Stomach (tissue), 9 donors: ENCODE results near the gene RPTOR. TPM values are rescaled to one million over a fixed set of nuclear protein-coding genes. Genes with fewer than 3 reads are reported as not detected.

ENCODE experiments used
- DNase-seq, 2 donors: peaks; one replicate each; pipeline versions ENCODE4 v3.0.0 to v3.0.0-alpha.2; 2013 to 2019
- H3K27ac ChIP-seq, 5 donors: fragments of 200-600 bp in 4 of 5; sonication (generic) in 4 of 5; one replicate each; pipeline ENCODE4 v1.5.1; 2013 to 2019; ENCODE audit warnings: mild to moderate bottlenecking in 1 of 5, moderate library complexity in 1 of 5
- H3K27me3 ChIP-seq, 3 donors: fragments of 200-600 bp; sonication (generic); one replicate each; pipeline ENCODE4 v1.5.1; 2017 to 2019; ENCODE audit warnings: mixed run types in 1 of 3
- H3K36me3 ChIP-seq, 4 donors: fragments of 200-600 bp; sonication (generic); 1 replicate in 3 of 4; 2 replicates in 1 of 4; pipeline ENCODE4 v1.5.1; 2016 to 2019
- H3K4me1 ChIP-seq, 4 donors: fragments of 200-600 bp; sonication (generic); one replicate each; pipeline ENCODE4 v1.5.1; 2016 to 2019
- H3K4me3 ChIP-seq, 4 donors: fragments of 200-600 bp; sonication (generic) in 3 of 4; one replicate each; pipeline ENCODE4 v1.5.1; 2016 to 2019; ENCODE audit warnings: mild to moderate bottlenecking in 1 of 4
- H3K9me3 ChIP-seq, 4 donors: fragments of 200-600 bp; sonication (generic); one replicate each; pipeline ENCODE4 v1.5.1; 2016 to 2019
- CTCF ChIP-seq, 7 experiments: fragments of 450-650 bp in 4 of 7; fragments of 200-600 bp in 3 of 7; sonication (generic) in 3 of 7; IDR thresholded peaks; one replicate each; pipeline ENCODE4 v1.5.1; 2016 to 2019; ENCODE audit warnings: antibody characterized with exemption in 7 of 7, control low read depth in 2 of 7, mild to moderate bottlenecking in 1 of 7
- EP300 ChIP-seq: sonication (generic); formaldehyde crosslinking; IDR thresholded peaks from one replicate; pipeline ENCODE4 v1.6.1; 2017; ENCODE audit warnings: antibody characterized with exemption
- POLR2A ChIP-seq, 4 donors: fragments of 450-650 bp; IDR thresholded peaks; one replicate each; pipeline ENCODE4 v1.6.1; 2016; ENCODE audit warnings: antibody characterized with exemption in 4 of 4, control low read depth in 2 of 4, mild to moderate bottlenecking in 1 of 4, moderate library complexity in 1 of 4
- POLR2AphosphoS5 ChIP-seq, 3 donors: sonication (generic); formaldehyde crosslinking; IDR thresholded peaks; one replicate each; pipeline ENCODE4 v1.6.1; 2016; ENCODE audit warnings: antibody characterized with exemption in 3 of 3
- WGBS, 5 donors: extraction: QIAGEN DNeasy Blood & Tissue Kit in 3 of 5; methylation state at CpG; one replicate each; pipeline versions ENCODE4 v1.1.5 to v1.1.7; 2013 to 2018; 5-methylcytosine and 5-hydroxymethylcytosine counted together
- intact Hi-C: fragments of 100-400 bp; cut with DNase I; formaldehyde crosslinking; loops from one replicate; pipeline ENCODE4 v1.15.1; 2023; ENCODE audit warnings: low total_unique reads
- polyA plus RNA-seq, 3 donors: library from polyadenylated mRNA; stranded (reverse); fragments of 200-250 nt; gene quantifications; one replicate each; pipeline ENCODE4 v1.2.3, GENCODE V29; 2013
- total RNA-seq, 5 donors: library from RNA; depleted of rRNA; stranded (reverse); fragments of >200 nt; gene quantifications; one replicate each; pipeline versions ENCODE4 v1.1.0 to v1.2.3, GENCODE V29; 2014 to 2016
- donor health status: healthy with polysubstance abuse.
- donor health status: Bipolar disorder and iron deficiency.
- donor health status: healthy.

RPTOR gene
- total and polyA plus RNA-seq, 8 donors, result 3.8 to 103 (median 19.3) TPM

GRCh38 chr17:80712606-80713005 is 168.0 kb downstream of the RPTOR start:
- no peak for DNase-seq
- intact Hi-C loops, result no loop called here
- WGBS, 5 donors, result 89 to 92% (median 90%) methylated on average over 8 of the region's 8 CpGs

GRCh38 chr17:80716986-80717719 is 172.5 kb downstream of the RPTOR start:
- H3K27ac ChIP-seq, result no peak overlapping the region
- H3K4me1 ChIP-seq, result peaks cover 0 to 18% (median 12%) of the 10 kb centered on the region in 4 donors
- no peaks in the 10 kb centered on the region for H3K27me3 ChIP-seq
- H3K9me3 ChIP-seq, result no peaks in the 10 kb centered on the region
- H3K4me3 ChIP-seq, result no peak overlapping the region
- 92 to 97% (median 96%) methylated on average over 10 of the region's 10 CpGs for WGBS, 5 donors
- DNase-seq, result no peak
- intact Hi-C loops, result no loop called here
- TF ChIP-seq CTCF (IDR thresholded peaks at IDR 0.05), result no peak
- no peak for TF ChIP-seq POLR2AphosphoS5 (IDR thresholded peaks at IDR 0.05)
- TF ChIP-seq POLR2A (IDR thresholded peaks at IDR 0.05), result no peak
- no peak for TF ChIP-seq EP300
- H3K36me3 ChIP-seq, result no peaks in the 10 kb centered on the region

More at GRCh38 chr17:80712606-80713005, 168.0 kb downstream of the RPTOR start:
- TF ChIP-seq CTCF (IDR thresholded peaks at IDR 0.05) (no peak), EP300 (no peak), POLR2AphosphoS5 (IDR thresholded peaks at IDR 0.05) (no peak), POLR2A (IDR thresholded peaks at IDR 0.05) (no peak)
- Histone ChIP-seq H3K27ac (no peak overlapping the region), H3K36me3 (peaks cover 3 to 23% (median 21%) of the 10 kb centered on the region in 4 donors), H3K4me1 (no peaks in the 10 kb centered on the region), H3K27me3 (no peaks in the 10 kb centered on the region), H3K9me3 (no peaks in the 10 kb centered on the region), H3K4me3 (no peak overlapping the region)

GRCh38 chr17:80717720-80718083 is 173.1 kb downstream of the RPTOR start:
- no peak for TF ChIP-seq POLR2A (IDR thresholded peaks at IDR 0.05)
- no peak for TF ChIP-seq POLR2AphosphoS5 (IDR thresholded peaks at IDR 0.05)
- no peak for TF ChIP-seq CTCF (IDR thresholded peaks at IDR 0.05)
- no peak for TF ChIP-seq EP300
- no peaks in the 10 kb centered on the region for H3K27me3 ChIP-seq
- H3K4me3 ChIP-seq, result no peak overlapping the region
- H3K9me3 ChIP-seq, result no peaks in the 10 kb centered on the region
- H3K36me3 ChIP-seq, result no peaks in the 10 kb centered on the region
- WGBS, 5 donors, result 85 to 95% (median 92%) methylated on average over 7 of the region's 7 CpGs
- H3K4me1 ChIP-seq, result peaks cover 0 to 19% (median 12%) of the 10 kb centered on the region in 4 donors
- intact Hi-C loops, result no loop called here
- no peak for DNase-seq
- no peak overlapping the region for H3K27ac ChIP-seq

GRCh38 chr17:80718428-80718827 is 173.8 kb downstream of the RPTOR start:
- Histone ChIP-seq H3K36me3 (no peaks in the 10 kb centered on the region), H3K9me3 (no peaks in the 10 kb centered on the region), H3K4me1 (peaks cover 0 to 19% (median 12%) of the 10 kb centered on the region in 4 donors), H3K27me3 (no peaks in the 10 kb centered on the region), H3K27ac (no peak overlapping the region), H3K4me3 (no peak overlapping the region)
- intact Hi-C loops, result no loop called here
- WGBS, 5 donors, result 90 to 98% (median 95%) methylated on average over 4 of the region's 4 CpGs
- TF ChIP-seq EP300, result no peak
- peak in 1 of 2 donors; percentile 38 for DNase-seq

GRCh38 chr17:80719449-80719848 is 174.8 kb downstream of the RPTOR start:
- TF ChIP-seq CTCF (IDR thresholded peaks at IDR 0.05) (no peak), POLR2A (IDR thresholded peaks at IDR 0.05) (no peak), POLR2AphosphoS5 (IDR thresholded peaks at IDR 0.05) (no peak), EP300 (no peak)
- 85 to 93% (median 89%) methylated on average over 9 of the region's 9 CpGs for WGBS, 5 donors
- intact Hi-C loops, result no loop called here
- Histone ChIP-seq H3K9me3 (no peaks in the 10 kb centered on the region), H3K4me3 (no peak overlapping the region), H3K27ac (no peak overlapping the region), H3K27me3 (no peaks in the 10 kb centered on the region), H3K4me1 (peaks cover 0 to 19% (median 12%) of the 10 kb centered on the region in 4 donors), H3K36me3 (no peaks in the 10 kb centered on the region)
- no peak for DNase-seq
